ENCODE results near the gene LYPD6.

- no peak for TF ChIP-seq CTCF (IDR thresholded peaks at IDR 0.05)
- no peak for TF ChIP-seq EP300 (IDR thresholded peaks at IDR 0.05)
Observed at GRCh38 chr2:149355716-149356422, 25.5 kb downstream of the LYPD6 start.

Measured in gastroesophageal sphincter (tissue), 3 donors.